HG02610 (cell line): ENCODE measurements around the gene SELENON.

Experiments
- ATAC-seq: cut with Tn5 transposase; IDR thresholded peaks from one replicate; pipeline ENCODE4 v1.9.1; 2021; ENCODE audit warnings: mild to moderate bottlenecking, moderate library complexity; ENCODE audit not compliant: unreplicated experiment

Gene SELENON

DNA sequence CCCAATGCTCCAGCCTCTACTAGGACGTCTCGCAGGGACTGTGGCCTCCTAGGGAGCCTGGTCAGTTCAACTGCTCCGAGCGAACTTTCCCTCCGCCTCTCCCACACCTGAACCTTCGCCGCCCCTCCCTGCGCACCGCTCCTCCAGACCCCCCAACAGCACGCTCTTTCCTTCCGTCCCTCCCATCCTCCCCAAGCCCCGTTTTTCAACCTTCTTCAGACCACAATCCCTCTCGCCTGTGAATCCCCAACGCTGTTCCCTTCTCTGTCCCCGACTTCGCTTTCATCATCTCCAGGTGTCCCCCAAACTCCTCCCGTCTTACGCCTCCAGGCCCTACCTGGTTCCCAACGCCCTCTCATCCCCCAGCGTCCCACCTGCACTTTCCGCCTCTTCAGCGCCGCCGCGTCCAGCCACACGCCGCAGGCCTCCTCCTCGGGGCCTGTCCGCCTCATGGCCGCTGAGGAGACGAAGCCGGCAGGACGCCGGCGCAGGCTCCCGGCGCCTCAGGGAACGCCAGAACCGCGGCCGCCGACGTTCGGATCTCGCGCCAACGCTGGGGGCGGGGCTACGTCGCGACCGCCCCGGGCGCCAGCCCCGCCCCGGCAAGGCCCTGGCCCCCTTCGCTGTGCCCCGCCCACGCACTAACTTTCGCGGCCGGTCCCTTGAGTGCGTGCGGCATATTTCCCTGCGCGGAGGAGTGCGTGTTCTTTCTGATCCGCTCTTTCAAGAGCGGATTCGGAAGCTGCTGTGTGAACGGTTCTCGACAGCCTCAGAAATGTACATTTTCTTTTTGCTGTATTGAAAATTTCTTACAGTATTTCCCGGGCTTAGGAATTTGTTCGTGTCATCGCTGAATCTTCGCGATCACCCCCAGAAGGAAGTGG lies 59.2 kb downstream of the SELENON start, which contains the start of gene AUNIP:
Gene AUNIP (minus strand): TSS at position 552 of the 884 bp plus-strand sequence. CDS start 100 bp downstream, at position 452.
- peak; percentile 82 for ATAC-seq

DNA sequence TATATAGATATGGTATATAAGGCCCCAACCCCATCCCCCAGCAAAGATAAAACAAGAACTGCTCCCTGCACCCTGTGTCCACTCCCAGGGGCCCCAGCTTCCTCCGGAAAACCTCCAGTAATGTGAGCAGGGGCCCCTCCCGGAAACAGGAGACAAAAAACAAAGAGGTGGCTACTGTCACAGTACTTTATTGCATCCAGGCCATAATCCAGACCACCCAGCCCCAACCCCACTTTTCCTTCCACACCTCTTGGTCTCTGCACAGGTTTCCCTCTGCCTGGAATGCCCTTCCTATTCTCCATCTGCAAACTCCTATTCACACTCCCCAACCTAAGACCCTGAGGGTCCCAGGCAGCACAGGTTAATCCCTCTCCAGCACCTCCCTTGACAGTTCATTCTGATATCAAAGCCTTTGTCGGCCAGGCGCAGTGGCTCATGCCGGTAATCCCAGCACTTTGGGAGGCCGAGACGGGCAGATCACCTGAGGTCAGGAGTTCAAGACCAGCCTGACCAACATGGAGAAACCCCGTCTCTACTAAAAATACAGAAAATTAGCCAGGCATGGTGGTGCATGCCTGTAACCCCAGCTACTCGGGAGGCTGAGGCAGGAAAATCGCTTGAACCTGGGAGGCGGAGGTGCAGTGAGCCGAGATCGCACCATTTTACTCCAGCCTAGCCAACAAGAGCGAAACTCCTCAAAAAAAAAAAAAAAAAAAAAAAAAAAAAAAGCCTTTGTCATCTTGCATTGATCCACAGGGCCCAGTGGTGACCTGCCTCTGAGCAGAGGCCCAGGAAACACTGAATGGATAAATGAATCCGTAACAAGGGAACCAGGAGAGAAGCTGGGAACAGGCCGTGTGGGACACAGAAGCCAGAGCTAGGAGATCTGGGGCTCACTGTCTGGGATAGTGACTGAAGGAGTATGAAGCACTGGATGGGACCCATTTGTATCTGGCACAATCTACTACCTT lies 61.6 kb downstream of the SELENON start:
- no peak for ATAC-seq

DNA sequence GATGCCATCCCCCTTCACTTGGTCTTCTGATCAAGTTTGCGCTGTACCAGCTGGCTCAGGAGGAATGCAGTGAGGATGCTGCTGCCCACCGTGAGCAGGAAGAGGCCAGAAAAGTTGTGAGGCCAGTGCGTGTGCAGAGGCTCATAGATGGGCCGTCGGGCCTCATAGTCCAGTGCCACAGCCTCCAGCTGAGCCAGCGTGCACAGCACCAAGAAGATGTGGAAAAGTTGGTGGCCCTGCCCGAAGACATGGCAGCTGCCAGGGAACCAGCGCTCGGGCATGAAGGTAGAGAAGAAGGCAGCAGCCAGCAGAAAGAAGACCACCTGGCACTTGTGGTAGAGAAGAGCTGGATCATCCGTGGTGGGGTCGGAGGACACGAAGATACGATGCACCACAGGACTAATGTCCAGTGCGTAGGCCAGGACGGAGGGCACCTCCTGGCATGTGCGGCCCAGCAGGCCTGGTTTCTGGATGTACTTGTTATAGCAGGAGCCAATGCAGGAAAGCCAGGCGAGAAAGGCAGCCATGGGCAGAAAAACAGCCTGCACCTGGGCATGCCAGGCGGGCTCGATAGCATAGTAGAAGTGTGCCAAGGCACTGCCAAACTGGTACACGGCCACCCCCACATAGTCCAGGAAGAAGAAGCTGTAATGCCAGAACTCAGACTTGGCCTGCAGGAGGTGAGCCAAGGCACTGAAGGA lies 62.9 kb downstream of the SELENON start:
- ATAC-seq: no peak

DNA sequence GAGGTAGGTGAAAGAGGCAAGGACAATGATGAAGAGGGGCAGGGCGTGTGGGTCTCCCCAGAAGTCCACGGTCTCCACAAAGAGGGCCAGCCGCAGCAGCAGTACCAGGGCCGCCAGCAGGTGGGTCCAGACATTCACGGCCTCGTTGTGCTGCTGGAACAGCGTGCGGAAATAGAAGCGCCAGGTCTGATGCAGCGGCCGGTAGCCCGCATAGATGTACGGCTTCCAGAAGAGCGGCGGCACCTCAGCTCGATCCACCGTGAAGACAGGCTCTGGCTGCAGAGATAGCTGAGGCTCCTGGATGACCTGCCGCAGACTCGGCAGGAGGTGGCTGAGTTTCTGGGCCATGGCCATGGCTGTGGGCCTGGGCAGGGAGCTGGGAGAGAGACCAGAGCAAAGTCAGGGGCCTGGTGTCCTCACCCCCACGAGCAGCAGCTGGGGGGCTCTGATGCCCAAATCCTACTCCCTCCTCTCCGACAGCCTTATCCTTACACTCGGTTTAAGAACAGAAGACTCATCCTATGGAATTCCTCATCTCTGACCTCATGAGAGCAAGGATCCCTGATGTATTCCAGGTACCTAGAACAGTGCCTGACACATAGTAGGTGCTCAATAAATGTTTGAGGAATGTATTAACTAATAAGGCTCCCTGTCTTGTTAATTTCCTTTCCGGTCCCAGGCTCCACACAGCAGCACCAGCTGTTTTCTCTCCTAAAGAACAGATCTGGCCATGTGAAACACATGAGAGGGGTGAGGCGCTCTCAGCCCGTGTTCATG lies 63.7 kb downstream of the SELENON start:
- ATAC-seq: no peak

DNA sequence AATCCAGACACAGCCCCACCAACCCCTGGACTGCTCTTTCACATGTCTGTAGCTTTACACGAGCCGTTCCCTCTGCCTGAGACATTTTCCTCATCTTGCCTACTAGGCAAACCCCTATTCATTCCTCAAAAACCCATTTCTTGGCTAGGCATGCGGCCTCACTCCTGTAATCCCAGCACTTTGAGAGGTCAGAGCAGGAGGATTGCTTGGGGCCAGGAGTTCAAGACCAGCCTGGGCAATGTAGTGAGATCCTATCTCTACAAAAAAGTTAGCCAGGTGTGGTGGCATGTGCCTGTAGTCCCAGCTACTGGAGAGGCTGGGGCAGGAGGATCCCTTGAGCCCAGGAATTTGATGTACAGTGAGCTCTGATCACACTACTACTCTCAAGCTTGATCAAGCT lies 64.4 kb downstream of the SELENON start:
- ATAC-seq: no peak

DNA sequence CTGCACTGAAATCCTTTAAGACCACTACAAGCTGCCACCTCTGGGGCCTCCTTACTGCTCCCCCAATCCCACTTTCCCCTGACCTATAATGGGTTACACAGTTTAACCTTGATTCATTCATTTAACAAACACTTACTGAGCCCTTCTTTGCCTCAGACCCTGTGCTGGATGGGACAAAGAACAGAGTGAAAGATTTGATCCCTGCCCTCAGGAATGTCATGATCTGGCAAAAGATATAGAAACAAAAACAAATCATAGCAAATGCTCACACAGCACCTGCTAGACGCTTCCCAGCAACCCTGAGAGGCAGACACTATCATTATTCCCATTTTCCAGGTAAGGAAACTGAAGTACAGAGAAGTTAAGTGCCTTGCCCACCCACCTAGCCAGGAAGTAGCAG lies 66.3 kb downstream of the SELENON start:
- ATAC-seq: no peak

DNA sequence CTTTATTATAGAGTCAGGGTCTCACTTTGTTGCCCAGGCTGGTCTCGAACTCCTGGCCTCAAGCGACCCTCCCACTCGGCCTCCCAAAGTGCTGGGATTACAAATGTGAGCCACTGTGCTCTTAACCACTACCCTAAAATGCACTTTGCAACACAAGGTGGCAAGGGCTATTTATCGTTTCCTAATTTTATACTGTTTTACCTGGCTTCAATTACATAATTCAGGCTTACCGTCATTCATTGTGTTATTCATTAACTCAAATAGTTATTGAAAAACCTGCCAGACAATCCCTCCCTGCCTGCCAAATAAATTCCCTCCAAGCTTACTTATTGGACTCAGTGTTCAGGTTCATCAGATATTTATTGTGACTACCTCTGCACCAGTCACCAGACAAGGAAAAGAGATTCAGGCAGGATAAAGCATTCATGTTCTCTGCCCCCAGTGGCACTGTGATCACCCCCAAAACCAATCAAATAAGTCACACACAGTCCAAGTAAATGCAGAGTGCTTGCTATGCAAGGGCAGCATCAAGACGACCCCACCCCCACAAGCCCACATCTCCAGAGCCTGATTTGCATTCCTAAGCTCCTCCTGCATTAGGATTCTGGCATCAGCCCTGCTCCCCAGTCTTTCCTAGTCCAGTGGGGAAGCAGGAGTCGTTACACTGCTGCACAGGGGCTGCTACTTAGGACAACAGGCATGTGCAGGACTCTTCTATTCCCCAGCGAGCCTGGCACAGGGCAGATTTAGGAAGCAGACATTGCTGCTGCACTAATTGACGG lies 67.4 kb downstream of the SELENON start:
- no peak for ATAC-seq
